Bronchial smooth muscle cell (primary cell): ENCODE measurements around the gene OR52B4. TPM values are rescaled to one million over a fixed set of nuclear protein-coding genes. Genes with fewer than 3 reads are reported as not detected.

Experiments
- total RNA-seq: library from RNA; depleted of rRNA; stranded (reverse); fragments of >200 nt; gene quantifications from 2 replicates; pipeline ENCODE4 v1.2.1, GENCODE V29; 2014

Gene OR52B4
- total RNA-seq, result not detected in 2 replicates

DNA sequence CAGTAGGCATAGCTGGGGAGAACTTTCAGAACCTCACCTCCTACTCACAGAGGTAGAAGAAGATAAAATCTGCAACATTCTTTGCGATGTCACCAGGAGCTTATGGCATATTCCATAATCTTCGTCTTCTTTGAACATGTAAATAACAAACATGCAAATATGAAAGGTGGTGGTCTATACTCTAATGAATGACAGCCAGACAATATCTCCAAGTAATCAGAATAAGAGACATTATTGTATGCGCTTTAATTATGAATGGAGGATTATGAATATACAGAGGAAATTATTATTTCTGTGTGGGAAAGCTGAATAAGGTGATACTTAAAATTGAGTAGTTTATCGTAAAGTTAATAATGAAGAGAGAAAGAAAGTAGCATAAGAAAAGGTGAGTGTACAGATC is at the start of gene OR52B4:
TSS of gene OR52B4 (minus strand) at position 101 of the 400 bp plus-strand sequence. CDS start at position 10, 91 bp downstream.

DNA sequence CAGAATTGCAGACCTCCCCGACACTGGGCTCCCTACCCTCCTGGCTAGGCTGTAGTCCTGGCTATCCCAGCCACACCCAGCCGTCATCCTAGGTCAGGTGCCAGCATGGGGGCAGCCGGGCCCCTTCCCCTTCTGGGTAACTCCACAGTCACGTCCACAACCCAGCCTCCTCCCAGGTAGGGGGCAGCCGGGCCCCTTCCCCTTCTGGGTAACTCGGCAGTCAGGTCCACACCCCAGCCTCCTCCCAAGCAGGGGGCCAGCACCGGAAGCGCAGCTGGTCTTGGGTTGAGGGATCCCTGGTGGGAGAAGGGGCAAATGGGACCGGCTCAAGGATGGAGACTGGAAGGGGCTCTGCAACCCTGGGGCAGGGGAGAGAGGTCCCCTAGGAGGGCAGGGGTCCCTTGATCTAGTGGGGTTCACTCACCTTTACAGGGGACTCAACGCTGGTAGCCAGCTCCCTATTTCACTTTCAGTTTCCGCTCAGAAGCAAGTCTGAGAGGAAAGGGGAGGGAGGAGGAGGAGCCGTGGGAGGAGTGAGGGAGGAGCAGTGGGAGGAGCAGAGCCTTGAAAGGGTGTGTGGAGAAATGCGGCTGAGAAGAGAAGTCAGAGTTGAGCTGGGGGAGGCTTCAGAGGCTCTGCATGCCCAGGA is 25.1 kb upstream of the OR52B4 start, which contains the start of gene TRIM21:
TSS of gene TRIM21 (minus strand) at position 494 of the 649 bp plus-strand sequence. CDS start 3,293 bp downstream, outside the sequence.

Other genes with a start within 250 kb of the OR52B4 start
- gene TRIM21, start 25.3 kb upstream of the OR52B4 start, total RNA-seq, result 24.0 and 30.1 TPM in 2 replicates
- 0.09 TPM in 1 of 2 replicates, not detected in the other for gene OR52K2, start 80.9 kb upstream of the OR52B4 start, total RNA-seq
- under 0.01 TPM in 1 of 2 replicates, not detected in the other for gene OR52K1, start 114.3 kb upstream of the OR52B4 start, total RNA-seq
- gene OR52M1, start 176.8 kb upstream of the OR52B4 start, total RNA-seq, result not detected in 2 replicates
- not detected in 2 replicates for gene OR52I2, start 213.4 kb upstream of the OR52B4 start, total RNA-seq
- not detected in 2 replicates for gene OR52I1, start 225.7 kb upstream of the OR52B4 start, total RNA-seq
- 7.9 and 10.5 TPM in 2 replicates for gene TRIM68, start 239.8 kb upstream of the OR52B4 start, total RNA-seq